Measurements from ENCODE around the gene DCAF15.

Gene DCAF15

GRCh38 chr19:13985771-13986347 is 33.5 kb downstream of the DCAF15 start:
- TF ChIP-seq, protein P1, sequence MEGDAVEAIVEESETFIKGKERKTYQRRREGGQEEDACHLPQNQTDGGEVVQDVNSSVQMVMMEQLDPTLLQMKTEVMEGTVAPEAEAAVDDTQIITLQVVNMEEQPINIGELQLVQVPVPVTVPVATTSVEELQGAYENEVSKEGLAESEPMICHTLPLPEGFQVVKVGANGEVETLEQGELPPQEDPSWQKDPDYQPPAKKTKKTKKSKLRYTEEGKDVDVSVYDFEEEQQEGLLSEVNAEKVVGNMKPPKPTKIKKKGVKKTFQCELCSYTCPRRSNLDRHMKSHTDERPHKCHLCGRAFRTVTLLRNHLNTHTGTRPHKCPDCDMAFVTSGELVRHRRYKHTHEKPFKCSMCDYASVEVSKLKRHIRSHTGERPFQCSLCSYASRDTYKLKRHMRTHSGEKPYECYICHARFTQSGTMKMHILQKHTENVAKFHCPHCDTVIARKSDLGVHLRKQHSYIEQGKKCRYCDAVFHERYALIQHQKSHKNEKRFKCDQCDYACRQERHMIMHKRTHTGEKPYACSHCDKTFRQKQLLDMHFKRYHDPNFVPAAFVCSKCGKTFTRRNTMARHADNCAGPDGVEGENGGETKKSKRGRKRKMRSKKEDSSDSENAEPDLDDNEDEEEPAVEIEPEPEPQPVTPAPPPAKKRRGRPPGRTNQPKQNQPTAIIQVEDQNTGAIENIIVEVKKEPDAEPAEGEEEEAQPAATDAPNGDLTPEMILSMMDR (IDR thresholded peaks at IDR 0.05; ENCODE audit: borderline replicate concordance, insufficient read depth, low read depth, low read length), result no peak
- H3K4me3 ChIP-seq (ENCODE audit: low read depth, low read length), result peak overlapping the region; percentile 26

DNA sequence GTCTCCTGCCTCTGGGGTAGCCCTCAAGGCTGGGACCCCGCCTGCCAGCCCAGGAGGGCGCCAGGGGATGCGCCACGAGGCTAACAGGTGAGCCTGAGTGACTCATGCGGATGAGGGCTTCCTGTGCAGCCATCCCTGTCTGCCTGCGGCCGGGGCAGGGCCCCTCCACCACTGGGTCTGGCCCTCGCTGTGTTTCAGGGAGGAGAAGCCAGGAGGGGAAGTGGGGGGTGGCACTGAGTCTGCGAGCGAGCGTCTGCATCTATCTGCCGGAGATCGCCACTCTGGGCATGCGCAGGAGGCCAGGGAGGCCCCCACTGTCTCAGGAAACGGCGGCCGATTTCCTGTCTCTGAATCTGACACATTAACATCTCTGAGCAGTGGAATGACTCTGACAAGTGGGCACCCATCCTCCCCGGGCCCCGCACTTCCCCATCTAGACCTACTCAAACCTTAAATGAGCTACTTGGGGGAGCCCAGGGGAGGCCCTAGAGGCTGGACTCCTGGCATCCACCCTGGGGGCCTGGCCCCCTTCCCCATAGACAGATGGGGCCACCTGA is 34.1 kb downstream of the DCAF15 start:
- TF ChIP-seq, protein P1 (IDR thresholded peaks at IDR 0.05; ENCODE audit: borderline replicate concordance, insufficient read depth, low read depth, low read length), result no peak
- H3K4me3 ChIP-seq (ENCODE audit: low read depth, low read length), result peak overlapping the region; percentile 35

GRCh38 chr19:13987101-13987890 is 35.0 kb downstream of the DCAF15 start:
- H3K4me3 ChIP-seq (ENCODE audit: low read depth, low read length), result peak overlapping the region; percentile 16
- TF ChIP-seq, protein P1 (IDR thresholded peaks at IDR 0.05; ENCODE audit: borderline replicate concordance, insufficient read depth, low read depth, low read length), result no peak

GRCh38 chr19:13989487-13989886 is 37.2 kb downstream of the DCAF15 start:
- TF ChIP-seq, protein P1 (IDR thresholded peaks at IDR 0.05; ENCODE audit: borderline replicate concordance, insufficient read depth, low read depth, low read length), result no peak
- H3K4me3 ChIP-seq (ENCODE audit: low read depth, low read length), result no peak overlapping the region

DNA sequence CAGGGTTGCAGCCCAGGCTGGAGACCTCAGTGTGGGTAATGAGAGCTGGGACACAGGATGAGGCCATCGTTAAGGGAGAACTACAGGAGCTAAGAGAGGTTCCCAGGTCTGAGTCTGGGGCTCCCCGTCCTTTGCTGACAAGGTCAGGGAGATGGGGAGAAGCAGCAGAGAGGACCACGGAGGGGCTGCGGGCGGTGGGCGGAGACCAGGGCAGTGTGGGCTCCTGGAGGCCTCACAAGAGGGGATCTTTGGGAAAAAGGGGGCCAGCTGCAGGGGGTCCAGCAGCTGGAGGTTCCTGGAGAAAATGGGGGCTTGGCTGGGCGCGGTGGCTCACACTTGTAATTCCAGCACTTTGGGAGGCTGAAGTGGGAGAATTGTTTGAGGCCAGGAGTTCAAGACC is 37.8 kb downstream of the DCAF15 start:
- TF ChIP-seq, protein P1 (IDR thresholded peaks at IDR 0.05; ENCODE audit: borderline replicate concordance, insufficient read depth, low read depth, low read length), result no peak
- H3K4me3 ChIP-seq (ENCODE audit: low read depth, low read length), result no peak overlapping the region

DNA sequence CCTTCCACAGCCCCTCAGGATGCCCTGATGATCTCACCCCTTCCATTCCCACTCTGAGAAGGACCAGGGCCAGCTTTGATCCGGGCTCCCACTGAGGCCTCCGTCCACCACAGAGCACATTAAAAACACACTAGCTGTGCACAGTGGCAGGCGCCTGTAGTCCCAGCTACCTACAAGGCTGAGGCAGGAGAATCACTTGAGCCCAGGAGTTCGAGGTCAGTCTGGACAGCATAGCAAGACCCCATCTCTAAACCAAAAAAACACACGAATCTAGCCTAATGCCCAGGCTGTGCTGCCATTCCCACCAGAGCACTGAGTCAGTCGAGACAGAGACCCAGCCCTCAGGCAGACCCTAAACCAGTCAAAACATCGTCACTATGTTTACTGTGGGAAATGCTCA is 39.7 kb downstream of the DCAF15 start:
- TF ChIP-seq, protein P1 (IDR thresholded peaks at IDR 0.05; ENCODE audit: borderline replicate concordance, insufficient read depth, low read depth, low read length), result no peak
- H3K4me3 ChIP-seq (ENCODE audit: low read depth, low read length), result no peak overlapping the region

Measured in GM12875 (cell line).